Ovary (tissue), 3 donors: ENCODE measurements around the gene TMEM38B.
"Not testable (repeated sequence)": the region's sequence is repeated elsewhere in the genome, so short reads cannot be mapped to it uniquely, and the experiment has no call there.

Experiments used
- EP300 ChIP-seq: sonication (generic); formaldehyde crosslinking; IDR thresholded peaks from one replicate; pipeline ENCODE4 v1.6.1; 2017; ENCODE audit warnings: antibody characterized with exemption
- TF ChIP-seq, protein P1 (sequence below), 3 donors: fragments of 450-650 bp in 2 of 3; fragments of 200-600 bp in 1 of 3; IDR thresholded peaks; one replicate each; pipeline versions ENCODE4 v1.5.1 to v1.8.0; 2016 to 2022; ENCODE audit warnings: antibody characterized with exemption in 3 of 3, mild to moderate bottlenecking in 1 of 3
- donor health status: DM: no; HTN: no; CAD: no.

DNA sequence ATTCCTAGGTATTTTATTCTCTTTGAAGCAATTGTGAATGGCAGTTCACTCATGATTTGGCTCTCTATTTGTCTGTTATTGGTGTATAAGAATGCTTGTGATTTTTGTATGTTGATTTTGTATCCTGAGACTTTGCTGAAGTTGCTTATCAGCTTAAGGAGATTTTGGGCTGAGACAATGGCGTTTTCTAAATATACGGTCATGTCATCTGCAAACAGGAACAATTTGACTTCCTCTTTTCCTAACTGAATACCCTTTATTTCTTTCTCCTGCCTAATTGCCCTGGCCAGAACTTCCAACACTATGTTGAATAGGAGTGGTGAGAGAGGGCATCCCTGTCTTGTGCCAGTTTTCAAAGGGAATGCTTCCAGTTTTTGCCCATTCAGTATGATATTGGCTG is 92.5 kb downstream of the TMEM38B start:
- TF ChIP-seq, protein P1, sequence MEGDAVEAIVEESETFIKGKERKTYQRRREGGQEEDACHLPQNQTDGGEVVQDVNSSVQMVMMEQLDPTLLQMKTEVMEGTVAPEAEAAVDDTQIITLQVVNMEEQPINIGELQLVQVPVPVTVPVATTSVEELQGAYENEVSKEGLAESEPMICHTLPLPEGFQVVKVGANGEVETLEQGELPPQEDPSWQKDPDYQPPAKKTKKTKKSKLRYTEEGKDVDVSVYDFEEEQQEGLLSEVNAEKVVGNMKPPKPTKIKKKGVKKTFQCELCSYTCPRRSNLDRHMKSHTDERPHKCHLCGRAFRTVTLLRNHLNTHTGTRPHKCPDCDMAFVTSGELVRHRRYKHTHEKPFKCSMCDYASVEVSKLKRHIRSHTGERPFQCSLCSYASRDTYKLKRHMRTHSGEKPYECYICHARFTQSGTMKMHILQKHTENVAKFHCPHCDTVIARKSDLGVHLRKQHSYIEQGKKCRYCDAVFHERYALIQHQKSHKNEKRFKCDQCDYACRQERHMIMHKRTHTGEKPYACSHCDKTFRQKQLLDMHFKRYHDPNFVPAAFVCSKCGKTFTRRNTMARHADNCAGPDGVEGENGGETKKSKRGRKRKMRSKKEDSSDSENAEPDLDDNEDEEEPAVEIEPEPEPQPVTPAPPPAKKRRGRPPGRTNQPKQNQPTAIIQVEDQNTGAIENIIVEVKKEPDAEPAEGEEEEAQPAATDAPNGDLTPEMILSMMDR (IDR thresholded peaks at IDR 0.05) = not testable (repeated sequence)
- not testable (repeated sequence) for TF ChIP-seq EP300
